ENCODE results near the gene DAB2.

GRCh38 chr5:39362646-39363045 is 62.1 kb downstream of the DAB2 start:
- no peak for TF ChIP-seq CTCF (IDR thresholded peaks at IDR 0.05)
- no peak for TF ChIP-seq POLR2A (IDR thresholded peaks at IDR 0.05)
- no peak for TF ChIP-seq POLR2AphosphoS5 (IDR thresholded peaks at IDR 0.05)
- no peak for TF ChIP-seq EP300 (IDR thresholded peaks at IDR 0.05)
